ENCODE data around the gene SLC23A2.

- TF ChIP-seq CTCF (IDR thresholded peaks at IDR 0.05) (no peak), POLR2AphosphoS5 (IDR thresholded peaks at IDR 0.05) (no peak)
Observed at GRCh38 chr20:4936851-4937406, 64.4 kb downstream of the SLC23A2 start.

Measured in prostate gland (tissue), 2 donors.